NCI-H460 (cell line): ENCODE data around the gene NAP1L1. TPM values are rescaled to one million over a fixed set of nuclear protein-coding genes. Genes with fewer than 3 reads are reported as not detected.
"Not testable (repeated sequence)": the region's sequence is repeated elsewhere in the genome, so short reads cannot be mapped to it uniquely, and the experiment has no call there.

ENCODE experiments used
- DNase-seq: peaks from one replicate; pipeline ENCODE4 v3.0.0-alpha.2; 2016; ENCODE audit warnings: low read depth; ENCODE audit errors: extremely low read depth
- total RNA-seq: library from RNA; depleted of rRNA; stranded (reverse); fragments of >200 nt; shearing (Covaris generic); gene quantifications from 2 replicates; pipeline ENCODE4 v1.2.3, GENCODE V29; 2014; rRNA removed

NAP1L1 gene
- total RNA-seq, 1 experiment from 2014 or later: 819 TPM

GRCh38 chr12:75996861-75997447, 87.5 kb downstream of the NAP1L1 start:
- DNase-seq: no peak

GRCh38 chr12:75995691-75996090, 88.8 kb downstream of the NAP1L1 start:
- DNase-seq: no peak

GRCh38 chr12:75994069-75994740, 90.3 kb downstream of the NAP1L1 start:
- DNase-seq: no peak

GRCh38 chr12:75991753-75992152, 92.7 kb downstream of the NAP1L1 start:
- no peak for DNase-seq

GRCh38 chr12:75990189-75990912, 94.1 kb downstream of the NAP1L1 start:
- no peak for DNase-seq

GRCh38 chr12:75987709-75988108, 96.8 kb downstream of the NAP1L1 start:
- not testable (repeated sequence) for DNase-seq

Other genes starting within 250 kb of the NAP1L1 start
- gene PHLDA1, start 52.9 kb downstream of the NAP1L1 start, total RNA-seq: 128 and 136 TPM in 2 replicates